NCI-H1436 (cell line): ENCODE measurements around the gene GTF2H2.
"Not testable (repeated sequence)": the region's sequence is repeated elsewhere in the genome, so short reads cannot be mapped to it uniquely, and the experiment has no call there.

ENCODE experiments used
- DNase-seq: peaks from one replicate; lab custom pipeline; 2025; lab: John Stamatoyannopoulos, UW

GTF2H2 gene

GRCh38 chr5:71067262-71067928 lies at the start of gene GTF2H2:
GTF2H2 (minus strand) TSS chr5:71067676; CDS start chr5:71062763, 4,913 bp downstream.
- DNase-seq = not testable (repeated sequence)

GRCh38 chr5:71109730-71110275 lies 42.3 kb upstream of the GTF2H2 start:
- not testable (repeated sequence) for DNase-seq

GRCh38 chr5:71099996-71100395 lies 32.5 kb upstream of the GTF2H2 start:
- not testable (repeated sequence) for DNase-seq

- not testable (repeated sequence) for DNase-seq
Observed at GRCh38 chr5:71097930-71098203, 30.4 kb upstream of the GTF2H2 start.

- not testable (repeated sequence) for DNase-seq
Observed at GRCh38 chr5:71097173-71097929, 29.9 kb upstream of the GTF2H2 start.

GRCh38 chr5:71089773-71090172 lies 22.3 kb upstream of the GTF2H2 start:
- not testable (repeated sequence) for DNase-seq

- not testable (repeated sequence) for DNase-seq
Observed at GRCh38 chr5:71088754-71089153, 21.3 kb upstream of the GTF2H2 start.

GRCh38 chr5:71086145-71086544 lies 18.7 kb upstream of the GTF2H2 start:
- DNase-seq = not testable (repeated sequence)

GRCh38 chr5:71084280-71085063 lies 17.0 kb upstream of the GTF2H2 start:
- DNase-seq = not testable (repeated sequence)

- DNase-seq = not testable (repeated sequence)
Observed at GRCh38 chr5:71082898-71083297, 15.4 kb upstream of the GTF2H2 start.

- not testable (repeated sequence) for DNase-seq
Observed at GRCh38 chr5:71082340-71082739, 14.9 kb upstream of the GTF2H2 start.

- not testable (repeated sequence) for DNase-seq
Observed at GRCh38 chr5:71061322-71061721, 6.2 kb downstream of the GTF2H2 start.

GRCh38 chr5:71059426-71059825 lies 8.1 kb downstream of the GTF2H2 start:
- not testable (repeated sequence) for DNase-seq

GRCh38 chr5:71044808-71045207 lies 22.7 kb downstream of the GTF2H2 start:
- DNase-seq = not testable (repeated sequence)

- not testable (repeated sequence) for DNase-seq
Observed at GRCh38 chr5:71044128-71044527, 23.3 kb downstream of the GTF2H2 start.

GRCh38 chr5:71031046-71031776 lies 36.3 kb downstream of the GTF2H2 start:
- not testable (repeated sequence) for DNase-seq

GRCh38 chr5:71025289-71025953 lies 42.1 kb downstream of the GTF2H2 start, which contains the start of gene NAIP:
NAIP (minus strand) TSS chr5:71025339; CDS start chr5:71012915, 12,424 bp downstream.
- DNase-seq = not testable (repeated sequence)

- DNase-seq = not testable (repeated sequence)
Observed at GRCh38 chr5:71020643-71021042, 46.8 kb downstream of the GTF2H2 start.

- DNase-seq = not testable (repeated sequence)
Observed at GRCh38 chr5:71018376-71019005, 49.0 kb downstream of the GTF2H2 start.

- no peak for DNase-seq
Observed at GRCh38 chr5:71014176-71014575, 53.3 kb downstream of the GTF2H2 start.
